Measurements from ENCODE around the gene UBR4. TPM values are rescaled to one million over a fixed set of nuclear protein-coding genes. Genes with fewer than 3 reads are reported as not detected.
"Not testable (repeated sequence)": the region's sequence is repeated elsewhere in the genome, so short reads cannot be mapped to it uniquely, and the experiment has no call there.

UBR4 gene
- 56.3 TPM for total RNA-seq
- long read RNA-seq, partial matches to known transcripts = 15 of 20 reads
- long read RNA-seq, other reads (novel, unspliced or antisense) = 4 of 20 reads

DNA sequence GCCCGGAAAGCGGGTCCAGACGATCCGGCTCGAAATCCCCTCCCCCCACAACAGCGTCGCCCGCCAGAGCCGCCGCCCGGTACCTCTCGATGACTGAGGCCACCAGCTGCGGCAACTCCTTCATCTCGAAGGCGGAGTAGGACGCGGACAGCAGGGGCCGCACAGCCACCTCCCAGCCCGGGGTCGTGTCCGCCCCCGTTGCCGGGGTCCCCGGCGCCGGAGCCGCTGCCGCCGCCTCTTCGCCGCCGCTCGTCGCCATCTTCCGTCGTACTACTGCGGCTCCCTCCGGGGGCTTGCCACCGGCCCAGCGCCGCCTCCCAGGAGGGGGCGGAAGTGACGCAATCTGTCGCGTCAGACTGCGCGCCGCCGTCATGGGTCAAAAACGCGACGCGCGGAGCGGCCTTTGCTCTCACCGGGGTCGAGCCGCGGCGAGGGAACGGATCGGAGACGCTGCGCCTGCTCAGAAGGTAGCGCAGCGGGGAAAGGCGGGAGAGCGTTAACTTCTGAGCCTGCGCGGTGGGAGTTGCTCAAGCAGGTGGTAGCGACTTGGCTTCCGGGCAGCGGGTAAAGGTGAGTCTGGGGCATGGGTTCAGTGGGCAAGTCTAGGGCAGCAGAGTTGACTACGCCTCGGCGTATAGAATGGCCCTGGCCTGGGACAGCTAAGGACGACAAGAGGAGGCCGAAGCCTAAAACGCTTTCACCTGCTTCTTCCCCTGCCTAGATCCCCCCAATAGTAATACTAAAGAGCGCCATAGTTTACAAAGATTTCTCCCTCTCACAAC, at the start of gene UBR4:
UBR4 (minus strand) TSS at position 277 of the 782 bp plus-strand sequence; CDS start at position 259, 18 bp downstream.
- ATAC-seq = peak; percentile 98
- DNase-seq = peak; percentile 97
- intact Hi-C loops (cut with micrococcal nuclease) = no loop called here

DNA sequence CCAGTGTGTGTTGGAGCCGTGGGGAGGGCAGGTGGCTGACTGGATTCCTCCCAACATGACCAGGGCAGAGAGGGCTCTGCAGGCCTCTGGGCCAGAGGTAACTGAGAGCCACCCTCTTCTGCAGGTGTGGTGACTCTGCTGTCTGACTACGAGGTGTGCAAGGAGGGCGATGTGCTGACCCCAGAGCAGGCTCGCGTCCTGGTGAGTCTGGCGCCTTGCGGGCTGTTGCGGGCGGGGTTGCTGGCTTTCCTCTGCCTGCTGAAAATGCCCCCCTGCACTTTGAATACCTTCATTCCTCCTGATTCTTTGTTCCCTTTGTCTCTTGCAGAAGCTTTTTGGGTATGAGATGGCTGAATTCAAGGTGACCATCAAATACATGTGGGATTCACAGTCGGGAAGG, 48.3 kb upstream of the UBR4 start:
- DNase-seq (no peak), ATAC-seq (no peak)
- intact Hi-C loops (cut with micrococcal nuclease) = no loop called here

DNA sequence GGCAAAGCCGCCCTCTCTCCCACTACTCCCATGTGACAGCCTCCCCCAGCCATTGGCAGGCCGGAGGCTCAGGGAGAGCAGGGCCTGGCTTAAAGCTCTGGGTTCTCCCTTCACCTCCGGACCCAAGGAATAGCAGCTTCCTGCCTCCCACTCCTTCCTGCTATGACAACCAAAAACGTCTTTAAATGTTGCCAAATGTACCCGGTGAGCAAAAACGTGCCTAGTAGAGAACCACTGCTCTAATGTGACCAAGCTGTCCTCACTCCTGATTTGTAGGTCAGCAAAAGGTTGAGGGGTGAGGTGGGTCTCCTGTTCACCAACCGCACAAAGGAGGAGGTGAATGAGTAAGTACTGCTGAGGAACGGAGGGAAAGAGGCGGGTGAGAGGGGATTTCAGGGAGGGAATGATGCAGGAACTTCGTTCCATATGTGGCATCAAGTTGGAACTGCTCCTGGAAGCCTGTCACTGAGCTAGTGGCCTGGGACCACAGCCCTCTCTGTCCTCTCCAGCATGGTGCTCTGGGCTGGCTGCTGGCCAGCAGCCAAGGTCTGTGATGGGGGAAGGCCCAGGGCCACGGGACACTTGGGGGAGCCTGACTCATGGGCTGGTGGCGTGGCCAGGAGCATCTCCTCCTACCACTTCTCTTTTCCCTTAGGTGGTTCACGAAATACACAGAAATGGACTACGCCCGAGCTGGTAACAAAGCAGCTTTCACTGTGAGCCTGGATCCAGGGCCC, 47.3 kb upstream of the UBR4 start:
- peak; percentile 42 for DNase-seq
- ATAC-seq = peak; percentile 68
- intact Hi-C loops (cut with micrococcal nuclease) = no loop called here

DNA sequence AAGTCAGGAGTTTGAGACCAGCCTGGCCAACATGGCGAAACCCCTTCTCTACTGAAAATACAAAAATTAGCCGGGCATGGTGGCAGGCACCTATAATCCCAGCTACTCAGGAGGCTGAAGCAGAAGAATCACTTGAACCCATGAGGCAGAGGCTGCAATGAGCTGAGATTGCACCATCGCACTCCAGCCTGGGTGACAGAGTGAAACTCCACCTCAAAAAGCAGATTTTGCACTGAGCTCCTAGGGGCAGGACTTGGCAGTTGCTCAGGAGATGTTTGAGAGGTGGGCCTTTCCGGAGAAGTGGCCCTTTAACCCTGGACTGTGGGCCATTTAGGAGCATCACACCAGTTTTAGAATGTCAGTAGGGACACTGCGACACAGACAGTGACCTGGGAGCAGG, 46.2 kb upstream of the UBR4 start:
- ATAC-seq; intact Hi-C loops (cut with micrococcal nuclease); DNase-seq: not testable (repeated sequence)

DNA sequence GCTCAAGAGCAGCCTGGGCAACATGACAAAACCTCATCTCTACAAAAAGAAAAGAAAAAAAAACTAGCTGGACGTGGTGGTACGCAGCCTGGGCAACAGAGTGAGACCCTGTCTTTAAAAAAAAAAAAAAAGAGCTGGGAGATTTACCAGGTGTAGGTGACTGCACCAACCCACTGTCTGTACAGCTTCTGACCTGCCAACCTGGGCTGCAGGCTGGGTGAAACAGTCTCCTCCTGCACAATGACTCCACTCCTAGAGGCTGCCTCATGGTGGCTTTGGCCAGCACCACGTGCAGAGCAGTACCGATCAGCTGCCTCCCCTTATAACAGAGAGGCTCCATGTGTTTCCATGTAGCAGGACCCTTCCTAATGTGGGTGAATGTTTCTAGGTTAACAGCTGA, 45.2 kb upstream of the UBR4 start:
- no peak for ATAC-seq
- intact Hi-C loops (cut with micrococcal nuclease) = no loop called here
- DNase-seq = no peak

DNA sequence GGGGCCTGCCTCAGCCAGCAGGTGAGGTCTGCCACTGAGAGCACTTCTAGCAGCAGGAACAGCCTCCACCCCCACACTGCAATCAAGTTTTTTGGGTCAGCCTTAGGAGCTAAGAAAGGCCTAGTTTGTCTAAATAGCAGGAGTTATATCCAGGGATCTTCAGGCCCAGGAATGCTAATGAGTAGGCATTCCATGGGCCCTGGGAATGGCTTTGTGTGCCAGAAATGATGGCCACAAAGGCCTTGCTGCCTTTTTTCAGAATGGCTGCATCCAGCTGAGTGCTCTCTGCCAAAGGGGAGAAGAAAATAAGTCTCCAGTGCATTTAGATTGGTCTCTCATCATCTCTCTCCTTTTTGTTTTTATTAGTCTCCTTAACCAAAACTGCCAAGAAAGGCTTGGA, 44.4 kb upstream of the UBR4 start:
- intact Hi-C loops (cut with micrococcal nuclease) = no loop called here
- DNase-seq (no peak), ATAC-seq (no peak)

DNA sequence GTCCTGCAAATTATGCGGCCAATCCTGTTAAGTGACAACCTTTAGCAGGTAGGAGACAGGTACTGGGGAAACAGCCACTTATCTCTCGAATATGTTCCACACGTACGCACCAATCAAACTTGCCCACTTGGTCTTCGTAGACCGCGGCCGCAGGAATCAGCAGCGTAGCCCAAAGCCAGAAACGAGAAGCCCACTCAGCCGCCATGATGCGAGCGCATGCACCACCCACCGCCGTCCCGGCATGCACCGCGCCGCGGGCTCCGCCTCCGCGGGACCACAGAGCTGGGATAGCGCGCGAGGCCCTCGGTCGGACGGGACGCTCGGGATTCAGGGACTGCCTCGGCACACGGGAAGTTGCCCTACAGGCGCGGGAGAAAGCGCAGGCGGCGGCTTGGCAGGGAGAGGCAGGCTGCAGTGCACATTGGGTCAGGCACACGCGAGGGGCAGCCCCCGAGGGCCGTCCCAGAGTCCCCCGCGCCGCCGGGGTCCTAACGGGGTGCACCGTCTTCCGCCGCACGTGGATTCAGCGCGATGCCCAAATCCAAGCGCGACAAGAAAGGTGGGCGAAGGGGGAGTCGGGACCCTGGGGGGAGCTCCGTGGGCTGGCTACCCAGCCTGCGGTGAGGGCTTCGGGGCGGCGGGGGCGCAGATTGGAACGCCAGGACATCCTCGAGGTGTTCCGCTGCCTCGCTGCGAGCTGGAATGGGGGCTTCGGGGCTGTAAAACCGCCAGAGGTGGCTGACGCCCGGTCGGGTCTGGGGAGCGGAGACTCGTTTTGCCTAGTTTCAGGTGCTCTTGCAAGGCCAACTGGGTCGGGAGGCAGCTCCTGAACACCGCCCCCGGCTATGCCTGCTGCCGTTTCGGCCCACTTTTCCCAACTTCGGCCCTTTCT, 41.5 kb upstream of the UBR4 start, which contains the start of the genes EMC1 and MRTO4:
EMC1 (minus strand) TSS at position 220 of the 892 bp plus-strand sequence; CDS start at position 205, 15 bp downstream.
MRTO4 (plus strand) TSS at position 501 of the 892 bp plus-strand sequence; CDS start at position 532, 31 bp downstream.
- intact Hi-C loops (cut with micrococcal nuclease) = no loop called here
- peak; percentile 93 for DNase-seq
- peak; percentile 98 for ATAC-seq

DNA sequence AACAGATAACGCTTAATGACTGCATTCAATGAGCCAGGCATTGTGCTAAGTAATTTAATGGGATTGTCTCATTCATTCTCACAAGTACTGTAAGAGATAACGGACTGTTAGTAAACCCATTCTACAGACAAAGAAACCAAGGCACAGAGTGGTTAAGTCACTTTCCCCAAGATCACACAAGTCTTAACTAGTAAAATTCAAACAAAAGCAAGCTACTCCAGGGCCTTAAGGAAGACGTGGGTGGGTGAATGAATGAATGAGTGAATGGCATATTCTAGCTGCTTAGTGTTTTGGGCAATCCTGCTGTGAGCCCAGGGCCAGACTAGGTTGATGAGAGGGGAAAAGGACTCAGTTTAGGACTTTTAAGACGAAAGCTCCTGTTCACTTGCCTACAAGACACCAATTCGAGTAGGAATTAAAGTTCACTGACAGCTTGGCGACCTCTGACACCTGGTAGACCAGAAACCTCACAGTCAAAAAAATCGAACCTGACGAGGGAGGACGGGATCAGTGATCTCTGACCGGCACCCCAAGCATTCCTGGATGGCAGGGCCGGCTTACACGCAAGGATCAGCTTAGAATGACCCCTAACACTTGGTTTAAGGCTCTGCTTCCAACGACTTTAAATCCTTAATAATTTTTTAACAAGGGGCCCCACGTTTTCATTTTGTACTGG, 40.7 kb upstream of the UBR4 start:
- DNase-seq = no peak
- intact Hi-C loops (cut with micrococcal nuclease) = no loop called here
- no peak for ATAC-seq

DNA sequence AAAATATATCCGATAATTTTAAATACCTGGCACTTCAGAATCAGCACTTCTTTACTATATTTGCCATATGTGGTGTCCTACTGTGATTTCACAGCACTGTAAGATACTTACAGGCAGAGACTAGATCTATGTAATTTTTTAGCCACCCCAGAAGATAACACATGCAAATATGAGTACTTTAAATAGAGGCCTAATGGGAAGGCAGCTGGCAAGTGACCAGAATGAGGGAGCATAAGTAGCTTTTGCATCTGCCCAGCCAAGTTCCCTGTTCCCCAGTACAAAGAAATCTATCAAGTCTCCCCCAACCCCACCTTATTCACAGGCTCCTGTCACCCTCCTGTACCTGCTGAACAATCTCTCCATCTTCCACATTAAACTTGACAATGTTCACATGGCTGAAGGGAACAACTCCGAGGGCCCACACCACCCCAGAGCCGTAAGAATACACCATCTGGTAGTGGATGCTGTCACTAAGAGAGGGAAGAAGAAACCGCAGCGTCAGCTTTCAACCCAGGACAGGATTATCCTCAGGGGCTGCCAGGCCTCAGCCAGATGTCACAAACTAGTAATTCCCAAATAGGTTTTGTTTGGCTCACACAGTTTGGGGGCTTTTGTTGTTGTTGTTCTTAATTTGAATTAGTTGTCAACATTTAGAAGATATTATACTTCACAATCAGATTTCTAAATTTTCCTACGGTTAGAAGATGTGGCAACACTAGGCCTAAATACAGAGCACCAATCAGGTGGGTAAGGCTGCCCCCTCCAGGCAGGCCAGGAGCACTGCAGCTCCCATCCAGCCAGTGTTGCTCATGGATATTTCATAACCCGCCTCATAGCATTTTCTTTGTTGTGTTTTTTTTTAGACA, 30.8 kb upstream of the UBR4 start:
- DNase-seq = peak; percentile 62
- intact Hi-C loops (cut with micrococcal nuclease) = loop anchor here (5.0 kb wide), 1 partner anchor 64 kb away; no protein-coding TSS in a partner anchor
- peak; percentile 89 for ATAC-seq

DNA sequence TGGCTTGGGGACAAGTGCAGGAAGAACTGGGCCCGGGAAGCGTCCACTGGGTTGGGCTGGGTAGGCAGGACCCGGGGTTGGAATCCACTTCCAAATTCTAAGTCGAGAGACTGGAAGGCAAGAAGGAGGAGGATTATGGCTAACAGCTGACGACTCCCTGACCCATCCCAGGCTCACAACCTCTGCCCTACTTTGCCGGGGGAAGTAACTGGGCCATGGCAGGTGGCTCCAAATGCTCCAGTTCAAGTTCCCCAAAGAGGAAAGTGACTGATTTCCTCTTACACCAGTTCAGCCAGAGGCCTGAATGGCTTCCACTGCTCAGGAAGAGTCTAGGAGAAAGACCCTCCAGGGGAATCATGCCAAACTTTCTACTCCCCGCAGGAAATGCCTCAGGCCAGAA, 29.8 kb upstream of the UBR4 start:
- ATAC-seq (no peak), DNase-seq (no peak)
- intact Hi-C loops (cut with micrococcal nuclease) = loop anchor here (5.0 kb wide), 2 partner anchors 63 to 363 kb away; no protein-coding TSS in a partner anchor

DNA sequence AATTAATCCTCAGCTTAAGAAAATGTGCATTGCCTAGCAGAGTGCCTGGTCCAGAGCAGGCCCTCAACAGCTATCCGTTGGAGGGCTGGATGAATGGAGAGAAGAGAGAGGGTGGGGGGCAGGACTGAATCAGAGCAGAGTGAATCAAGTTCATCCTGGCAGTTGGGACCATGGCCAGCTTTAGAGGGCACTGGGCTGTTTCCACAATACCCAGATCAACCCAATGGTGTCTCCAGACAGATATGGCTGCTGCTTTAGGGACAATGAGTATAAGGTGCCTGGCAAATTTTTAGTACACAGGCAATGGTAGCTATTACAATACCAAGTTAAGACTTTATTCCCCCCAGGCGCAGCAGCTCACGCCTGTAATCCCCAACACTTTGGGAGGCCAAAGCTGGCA, 24.2 kb upstream of the UBR4 start:
- intact Hi-C loops (cut with micrococcal nuclease) = no loop called here
- ATAC-seq = peak; percentile 46

DNA sequence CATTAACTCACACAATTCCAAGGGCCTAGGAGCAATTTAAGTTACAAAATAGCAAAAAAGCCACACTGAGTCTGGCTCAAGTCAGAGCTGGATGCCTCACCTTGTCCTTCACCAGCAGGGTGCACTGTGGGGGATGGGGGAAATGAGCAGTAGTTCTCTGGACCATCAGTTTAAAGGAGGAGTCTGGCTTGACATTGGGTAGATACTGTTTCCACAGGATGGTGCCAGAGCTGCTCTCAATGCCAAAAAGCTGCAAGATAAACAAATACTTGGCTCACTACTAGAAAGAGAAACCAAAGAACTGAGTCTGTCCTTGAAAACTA, 22.4 kb upstream of the UBR4 start:
- DNase-seq (peak; percentile 56), ATAC-seq (peak; percentile 91)
- intact Hi-C loops (cut with micrococcal nuclease) = no loop called here

More for the DNA sequence above, 24.2 kb upstream of the UBR4 start:
- no peak for DNase-seq

DNA sequence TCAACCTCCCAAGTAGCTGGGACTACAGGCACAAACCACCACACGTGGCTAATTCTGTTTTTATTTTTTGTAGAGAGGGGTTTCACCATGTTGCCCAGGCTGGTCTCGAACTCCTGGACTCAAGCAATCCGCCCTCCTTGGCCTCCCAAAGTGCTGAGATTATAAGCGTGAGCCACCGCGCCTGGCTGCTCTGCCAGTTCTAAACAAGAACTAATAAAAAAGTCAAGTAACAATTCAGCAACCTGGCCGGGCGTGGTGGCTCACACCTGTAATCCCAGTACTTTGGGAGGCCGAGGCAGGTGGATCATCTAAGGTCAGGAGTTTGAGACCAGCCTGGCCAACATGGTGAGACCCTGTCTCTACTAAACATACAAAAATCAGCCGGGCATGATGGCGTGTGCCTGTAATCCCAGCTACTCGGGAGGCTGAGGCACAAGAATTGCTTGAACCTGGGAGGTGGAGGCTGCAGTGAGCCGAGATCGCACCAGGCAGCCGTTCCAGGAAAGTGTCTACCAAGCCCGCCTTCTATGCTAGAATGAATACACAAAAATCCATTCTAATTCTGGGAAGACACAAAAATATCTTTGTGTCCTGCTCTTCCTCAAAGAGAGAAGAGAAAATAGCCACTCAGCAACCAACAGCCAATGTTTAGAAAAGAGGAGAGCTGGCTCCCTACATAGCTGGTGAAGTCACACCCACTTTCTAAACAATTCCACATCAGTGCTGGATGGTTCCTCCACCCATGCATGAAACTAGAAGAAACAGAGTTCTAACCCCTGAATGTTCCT, 21.9 kb upstream of the UBR4 start:
- DNase-seq; intact Hi-C loops (cut with micrococcal nuclease): not testable (repeated sequence)
- ATAC-seq = peak; percentile 6

DNA sequence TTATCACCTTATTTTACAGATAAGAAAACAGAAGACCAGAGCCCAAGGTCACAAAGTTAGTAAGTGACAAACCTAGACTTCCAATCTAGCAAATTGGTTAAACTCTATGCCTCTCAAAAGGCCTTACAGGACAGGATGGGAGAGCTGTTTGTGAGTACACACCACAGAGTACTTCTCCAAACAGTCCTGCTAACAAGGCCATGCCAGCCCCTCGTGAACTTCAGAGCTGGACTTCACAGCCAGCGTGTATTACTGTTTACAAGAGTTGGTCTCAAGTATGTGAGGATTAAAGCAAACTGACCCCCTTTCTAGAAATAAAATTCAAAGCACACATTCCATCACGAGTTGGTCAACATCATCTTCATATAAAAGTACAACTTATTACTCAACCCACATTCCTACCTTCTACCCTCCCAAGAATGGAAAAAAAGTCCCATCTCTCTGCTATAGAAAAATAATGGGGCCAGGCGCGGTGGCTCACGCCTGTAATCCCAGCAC, 19.8 kb upstream of the UBR4 start:
- DNase-seq (no peak), ATAC-seq (no peak)
- intact Hi-C loops (cut with micrococcal nuclease) = no loop called here

DNA sequence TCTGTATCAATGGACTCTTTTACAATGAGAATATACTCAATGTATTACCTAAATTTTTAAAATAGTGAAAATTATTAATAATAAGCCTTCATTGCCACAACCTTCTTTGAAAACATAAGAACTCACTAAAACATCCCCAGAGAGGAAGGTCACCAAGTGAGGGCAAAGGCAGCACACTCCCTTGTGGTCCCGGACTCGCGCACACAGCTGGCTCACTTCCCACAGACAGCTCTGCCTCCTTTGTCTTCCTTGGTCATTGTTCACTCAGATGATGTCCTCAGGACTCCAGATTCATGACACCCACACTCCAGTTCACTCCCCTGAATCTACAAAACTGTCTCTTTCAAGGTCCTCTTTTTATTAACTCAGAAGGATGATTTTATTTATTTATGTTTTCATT, 19.2 kb upstream of the UBR4 start:
- no peak for ATAC-seq
- DNase-seq = no peak
- intact Hi-C loops (cut with micrococcal nuclease) = no loop called here

DNA sequence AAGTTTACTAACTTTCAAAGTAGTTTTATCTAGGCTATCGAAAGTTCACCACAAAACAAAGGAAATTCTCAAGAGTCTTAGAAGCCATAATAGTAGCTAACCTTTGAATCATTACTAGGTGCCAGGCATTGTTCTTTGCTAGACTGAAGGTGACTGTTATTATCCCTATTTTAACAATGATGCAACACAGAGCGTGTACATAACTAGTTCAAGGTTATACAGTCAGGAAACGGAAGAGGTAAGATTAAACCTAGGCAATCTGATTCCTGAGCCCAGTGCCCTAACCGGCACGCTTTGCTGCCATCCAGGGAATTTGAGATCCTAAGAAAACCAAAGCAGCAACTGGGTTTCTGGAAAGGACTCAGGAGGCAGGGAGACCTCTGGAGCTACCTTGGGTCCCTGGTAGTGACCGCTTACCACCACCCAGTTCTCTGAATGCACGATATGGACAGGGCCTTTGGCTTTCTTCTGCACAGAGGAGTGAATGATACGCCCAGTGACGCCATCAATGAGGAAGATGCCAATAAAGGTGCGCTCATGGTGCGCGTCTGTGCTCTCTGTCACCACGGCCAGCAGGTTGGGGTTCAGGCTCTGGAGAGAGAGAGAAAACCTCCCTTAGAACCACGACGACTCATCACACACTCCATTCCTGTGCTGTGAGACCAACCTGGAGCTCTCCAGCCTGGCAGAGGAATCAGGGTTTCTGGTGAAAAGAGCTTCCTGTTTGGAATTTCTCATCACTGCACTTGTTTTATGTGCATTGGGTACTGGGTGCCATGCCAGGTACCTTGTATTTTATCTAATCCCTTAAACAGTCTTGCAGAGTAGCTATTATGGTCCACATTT, 13.1 kb upstream of the UBR4 start:
- ATAC-seq (no peak), DNase-seq (no peak)
- intact Hi-C loops (cut with micrococcal nuclease) = no loop called here
